H1 (cell line): ENCODE data around the gene USP30. TPM values are rescaled to one million over a fixed set of nuclear protein-coding genes. Genes with fewer than 3 reads are reported as not detected.

ENCODE experiments used
- ATF2 ChIP-seq: IDR thresholded peaks from 2 replicates; pipeline ENCODE4 v1.6.1; 2012; ENCODE audit warnings: low read length, inconsistent platforms
- BCL11A ChIP-seq, 2 experiments: IDR thresholded peaks; one replicate each; pipeline ENCODE4 v1.6.1; 2011; ENCODE audit warnings: low read depth in 2 of 2, low read length in 2 of 2, mild to moderate bottlenecking in 2 of 2
- CEBPB ChIP-seq: IDR thresholded peaks from 2 replicates; pipeline ENCODE4 v1.6.1; 2012; ENCODE audit warnings: low read depth, low read length
- CHD1 ChIP-seq: IDR thresholded peaks from 2 replicates; pipeline ENCODE4 v1.6.1; 2012; ENCODE audit warnings: low read depth, low read length, improper control_type of control experiment
- CTCF ChIP-seq, 3 experiments: IDR thresholded peaks; 1 replicate in 2 of 3; 2 replicates in 1 of 3; pipeline versions ENCODE4 v1.5.1 to v1.6.1; 2011; ENCODE audit warnings: low read length in 3 of 3, mild to moderate bottlenecking in 3 of 3, inconsistent platforms in 2 of 3, low read depth in 1 of 3, moderate library complexity in 1 of 3; ENCODE audit not compliant: insufficient read depth in 1 of 3; ENCODE audit errors: control extremely low read depth in 1 of 3
- EZH2 ChIP-seq: fragments of 200-600 bp; sonication (generic); IDR thresholded peaks from 2 replicates; pipeline ENCODE4 v1.7.1; 2012; ENCODE audit warnings: low read depth, mild to moderate bottlenecking, moderate library complexity, low read length, inconsistent platforms; ENCODE audit not compliant: severe bottlenecking
- GABPA ChIP-seq: IDR thresholded peaks from 2 replicates; pipeline ENCODE4 v1.6.1; 2011; ENCODE audit warnings: mild to moderate bottlenecking, low read length, moderate library complexity, borderline replicate concordance; ENCODE audit not compliant: insufficient read depth
- GTF2F1 ChIP-seq: IDR thresholded peaks from 2 replicates; pipeline ENCODE4 v1.6.1; 2012; ENCODE audit warnings: low read depth, low read length, improper control_type of control experiment, borderline replicate concordance
- HDAC2 ChIP-seq, 2 experiments: fragments of 300-600 bp in 1 of 2; sonication (generic) in 1 of 2; IDR thresholded peaks; 2 replicates each; pipeline ENCODE4 v1.6.1; 2011 to 2012; ENCODE audit warnings: low read depth in 2 of 2, low read length in 2 of 2, mild to moderate bottlenecking in 2 of 2, moderate library complexity in 2 of 2, borderline replicate concordance in 1 of 2, inconsistent platforms in 1 of 2
- JUND ChIP-seq: IDR thresholded peaks from 2 replicates; pipeline ENCODE4 v1.6.1; 2011; ENCODE audit warnings: mild to moderate bottlenecking, improper control_type of control experiment, low read length
- KDM1A ChIP-seq: fragments of 200-600, 300-600 bp; sonication (generic); IDR thresholded peaks from 2 replicates; pipeline ENCODE4 v1.7.1; 2016; ENCODE audit warnings: mild to moderate bottlenecking, low read length, borderline replicate concordance
- SAP30 ChIP-seq: fragments of 300-600 bp; sonication (generic); IDR thresholded peaks from 2 replicates; pipeline ENCODE4 v1.7.1; 2012; ENCODE audit warnings: low read length, moderate library complexity, mild to moderate bottlenecking, inconsistent platforms; ENCODE audit not compliant: insufficient read depth, insufficient replicate concordance
- SIRT6 ChIP-seq: IDR thresholded peaks from one replicate; pipeline ENCODE4 v1.7.1; 2012; ENCODE audit warnings: low read length, inconsistent platforms
- SIX5 ChIP-seq: IDR thresholded peaks from 2 replicates; pipeline ENCODE4 v1.6.1; 2011; ENCODE audit warnings: mild to moderate bottlenecking, low read depth, low read length
- SUZ12 ChIP-seq: fragments of 200-600 bp; sonication (generic); IDR thresholded peaks from 2 replicates; pipeline ENCODE4 v1.6.1; 2012; ENCODE audit warnings: mild to moderate bottlenecking, inconsistent platforms, low read length, moderate library complexity, mixed read lengths
- TAF7 ChIP-seq: optimal IDR thresholded peaks from 2 replicates; pipeline ENCODE3; 2011; ENCODE audit warnings: low read depth, mild to moderate bottlenecking, inconsistent platforms, low read length, moderate library complexity, borderline replicate concordance
- USF2 ChIP-seq: IDR thresholded peaks from 2 replicates; pipeline ENCODE4 v1.6.1; 2011; ENCODE audit warnings: low read length, improper control_type of control experiment
- polyA plus RNA-seq, 7 experiments: library from polyadenylated mRNA; depleted of rRNA in 3 of 7; stranded (reverse) in 5 of 7; unstranded in 2 of 7; fragments of >200 nt in 5 of 7; fragments of 200-250 nt in 2 of 7; gene quantifications; 1 replicate in 5 of 7; 2 replicates in 1 of 7; 4 replicates in 1 of 7; pipeline versions ENCODE4 v1.2.1 to v1.2.3, GENCODE V29; 2011 to 2013; ENCODE audit warnings: missing spikeins in 2 of 7, mixed read lengths in 2 of 7
- total RNA-seq: library from RNA; stranded (reverse); fragmentation: NEBNext Ultra II Directional; extraction: Animal tissue kit (Norgen Biotek cat#: 25700); gene quantifications from 2 replicates; pipeline ENCODE4 v1.2.1, GENCODE V29; 2021

The USP30 gene
- total and polyA plus RNA-seq, 2 of the 8 experiments (the other 6 are each of a cell fraction or from before 2014, with no cell fraction given), result 7.0 to 12.2 TPM

- TF ChIP-seq CTCF (IDR thresholded peaks at IDR 0.05; ENCODE audit: control extremely low read depth in 1 of 3, insufficient read depth in 1 of 3, low read depth in 1 of 3, low read length in 3 of 3) (no peak), JUND (no peak), SAP30 (no peak), ATF2 (no peak), TAF7 (no peak), CHD1 (no peak), HDAC2 (IDR thresholded peaks at IDR 0.05; ENCODE audit: borderline replicate concordance in 1 of 2, low read depth in 2 of 2, low read length in 2 of 2) (no peak), SUZ12 (no peak), SIX5 (no peak), CEBPB (no peak), USF2 (no peak), GTF2F1 (no peak), GABPA (no peak), SIRT6 (no peak), EZH2 (no peak), KDM1A (peak; percentile 10; the same call in 1 of the 2 replicates), BCL11A (IDR thresholded peaks at IDR 0.05; ENCODE audit: low read depth in 2 of 2, low read length in 2 of 2) (no peak)
These were observed 17.2 kb downstream of the USP30 start (continued) for GRCh38 chr12:109069307-109070271.
